Breast epithelium (tissue), 3 donors: ENCODE data around the gene CCT2.

Source experiments
- CTCF ChIP-seq, 3 donors: fragments of 450-650 bp; IDR thresholded peaks; one replicate each; pipeline ENCODE4 v1.5.1; 2016 to 2017; ENCODE audit warnings: antibody characterized with exemption in 3 of 3, mild to moderate bottlenecking in 3 of 3, moderate library complexity in 3 of 3
- POLR2AphosphoS5 ChIP-seq, 3 donors: sonication (generic); formaldehyde crosslinking; IDR thresholded peaks; one replicate each; pipeline ENCODE4 v1.6.1; 2017; ENCODE audit warnings: antibody characterized with exemption in 3 of 3

- no peak for TF ChIP-seq CTCF (IDR thresholded peaks at IDR 0.05)
- TF ChIP-seq POLR2AphosphoS5 (IDR thresholded peaks at IDR 0.05), result no peak
Measured at GRCh38 chr12:69641546-69641945, 56.3 kb downstream of the CCT2 start.
